Immature natural killer cell (primary cell): ENCODE results near the gene SLC22A1. TPM values are rescaled to one million over a fixed set of nuclear protein-coding genes. Genes with fewer than 3 reads are reported as not detected.
"Not testable (repeated sequence)": the region's sequence is repeated elsewhere in the genome, so short reads cannot be mapped to it uniquely, and the experiment has no call there.

Source experiments
- DNase-seq, 3 donors: peaks; one replicate each; pipeline ENCODE4 v3.0.0; 2022; ENCODE audit warnings: mixed read lengths in 1 of 3
- H3K27ac Mint-ChIP-seq, 6 donors: one replicate each; pipeline ENCODE4 v1.8.0; 2020; ENCODE audit warnings: mixed read lengths in 6 of 6, mild to moderate bottlenecking in 5 of 6, inconsistent platforms in 4 of 6, moderate library complexity in 3 of 6
- H3K27me3 Mint-ChIP-seq, 3 donors: one replicate each; pipeline ENCODE4 v1.8.0; 2020 to 2021; ENCODE audit warnings: low read depth in 3 of 3, mild to moderate bottlenecking in 3 of 3, mixed read lengths in 3 of 3, moderate library complexity in 3 of 3, inconsistent platforms in 1 of 3
- H3K36me3 Mint-ChIP-seq, 3 donors: one replicate each; pipeline ENCODE4 v1.8.0; 2020; ENCODE audit warnings: mixed read lengths in 3 of 3, inconsistent platforms in 2 of 3, mild to moderate bottlenecking in 2 of 3
- H3K4me1 Mint-ChIP-seq, 2 donors: one replicate each; pipeline ENCODE4 v1.8.0; 2020; ENCODE audit warnings: inconsistent platforms in 2 of 2, mild to moderate bottlenecking in 2 of 2, mixed read lengths in 2 of 2, moderate library complexity in 1 of 2
- H3K4me3 Mint-ChIP-seq, 5 donors: one replicate each; pipeline ENCODE4 v1.8.0; 2020; ENCODE audit warnings: mild to moderate bottlenecking in 5 of 5, mixed read lengths in 5 of 5, inconsistent platforms in 3 of 5, moderate library complexity in 3 of 5
- H3K9me3 Mint-ChIP-seq, 6 donors: one replicate each; pipeline ENCODE4 v1.8.0; 2020; ENCODE audit warnings: mild to moderate bottlenecking in 6 of 6, mixed read lengths in 6 of 6, inconsistent platforms in 4 of 6, moderate library complexity in 3 of 6
- polyA plus RNA-seq, 3 donors: library from polyadenylated mRNA; unstranded; fragments of 300-500 nt; fragmentation: Illumina TruSeq; gene quantifications; one replicate each; pipeline ENCODE4 v1.2.3, GENCODE V29; 2021

Gene SLC22A1
- polyA plus RNA-seq, 3 donors from 2014 or later = 0.44 to 2.1 TPM; not detected in 1

- H3K4me3 Mint-ChIP-seq = no peak overlapping the region
- DNase-seq = no peak
- peaks cover 19 to 35% of the 10 kb centered on the region in 2 donors for H3K4me1 Mint-ChIP-seq
- H3K36me3 Mint-ChIP-seq = peaks cover 25 to 80% (median 48%) of the 10 kb centered on the region in 3 donors
- peaks cover 3 to 13% (median 13%) of the 10 kb centered on the region in 3 donors for H3K27me3 Mint-ChIP-seq
- no peaks in the 10 kb centered on the region for H3K9me3 Mint-ChIP-seq
- H3K27ac Mint-ChIP-seq = peak overlapping the region in 4 of 6 donors; percentile 22 to 88 (median 62)
Observed at GRCh38 chr6:160086754-160087153, 34.9 kb upstream of the SLC22A1 start.

GRCh38 chr6:160088069-160088783 lies 33.4 kb upstream of the SLC22A1 start:
- peaks cover 19 to 32% of the 10 kb centered on the region in 2 donors for H3K4me1 Mint-ChIP-seq
- no peak for DNase-seq
- H3K4me3 Mint-ChIP-seq = no peak overlapping the region
- peaks cover 3 to 15% (median 10%) of the 10 kb centered on the region in 3 donors for H3K27me3 Mint-ChIP-seq
- peaks cover 23 to 78% (median 43%) of the 10 kb centered on the region in 3 donors for H3K36me3 Mint-ChIP-seq
- peak overlapping the region in 4 of 6 donors; percentile 57 to 81 (median 63) for H3K27ac Mint-ChIP-seq
- no peaks in the 10 kb centered on the region for H3K9me3 Mint-ChIP-seq

GRCh38 chr6:160088784-160089533 lies 32.7 kb upstream of the SLC22A1 start:
- no peak for DNase-seq
- peaks cover 19 to 29% of the 10 kb centered on the region in 2 donors for H3K4me1 Mint-ChIP-seq
- H3K27me3 Mint-ChIP-seq = peaks cover 3 to 16% (median 12%) of the 10 kb centered on the region in 3 donors
- H3K4me3 Mint-ChIP-seq = no peak overlapping the region
- H3K27ac Mint-ChIP-seq = peak overlapping the region in 1 of 6 donors; percentile 3
- peaks cover 24 to 77% (median 43%) of the 10 kb centered on the region in 3 donors for H3K36me3 Mint-ChIP-seq
- H3K9me3 Mint-ChIP-seq = no peaks in the 10 kb centered on the region

GRCh38 chr6:160089534-160089897 lies 32.1 kb upstream of the SLC22A1 start:
- H3K4me3 Mint-ChIP-seq = no peak overlapping the region
- peaks cover 3 to 16% (median 12%) of the 10 kb centered on the region in 3 donors for H3K27me3 Mint-ChIP-seq
- H3K9me3 Mint-ChIP-seq = no peaks in the 10 kb centered on the region
- H3K36me3 Mint-ChIP-seq = peaks cover 25 to 77% (median 43%) of the 10 kb centered on the region in 3 donors
- H3K4me1 Mint-ChIP-seq = peaks cover 19 to 26% of the 10 kb centered on the region in 2 donors
- H3K27ac Mint-ChIP-seq = peak overlapping the region in 1 of 6 donors; percentile 3
- DNase-seq = no peak

- not testable (repeated sequence) for DNase-seq, H3K9me3 Mint-ChIP-seq, H3K27ac Mint-ChIP-seq, H3K4me3 Mint-ChIP-seq
- H3K4me1 Mint-ChIP-seq = peaks cover 9 to 16% of the 10 kb centered on the region in 2 donors
- H3K36me3 Mint-ChIP-seq = peaks cover 18 to 75% (median 38%) of the 10 kb centered on the region in 3 donors
- H3K27me3 Mint-ChIP-seq = peaks cover 3 to 16% (median 14%) of the 10 kb centered on the region in 3 donors
Observed at GRCh38 chr6:160090442-160091239, 31.0 kb upstream of the SLC22A1 start.

GRCh38 chr6:160092176-160092575 lies 29.4 kb upstream of the SLC22A1 start:
- H3K4me1 Mint-ChIP-seq, H3K4me3 Mint-ChIP-seq, DNase-seq, H3K9me3 Mint-ChIP-seq: not testable (repeated sequence)
- Mint-ChIP-seq H3K27me3 (peaks cover 4 to 18% (median 13%) of the 10 kb centered on the region in 3 donors), H3K27ac (peak overlapping the region in 1 of 6 donors; percentile 65), H3K36me3 (peaks cover 21 to 74% (median 43%) of the 10 kb centered on the region in 3 donors)

GRCh38 chr6:160092602-160093001 lies 29.0 kb upstream of the SLC22A1 start:
- no peak overlapping the region for H3K4me3 Mint-ChIP-seq
- peak overlapping the region in 2 of 6 donors; percentile 61 to 65 for H3K27ac Mint-ChIP-seq
- H3K9me3 Mint-ChIP-seq = no peaks in the 10 kb centered on the region
- H3K4me1 Mint-ChIP-seq = peaks cover 0 to 5% of the 10 kb centered on the region in 2 donors
- peaks cover 3 to 18% (median 13%) of the 10 kb centered on the region in 3 donors for H3K27me3 Mint-ChIP-seq
- no peak for DNase-seq
- H3K36me3 Mint-ChIP-seq = peaks cover 21 to 76% (median 43%) of the 10 kb centered on the region in 3 donors

- DNase-seq = no peak
- H3K9me3 Mint-ChIP-seq = no peaks in the 10 kb centered on the region
- H3K36me3 Mint-ChIP-seq = peaks cover 18 to 78% (median 42%) of the 10 kb centered on the region in 3 donors
- H3K4me3 Mint-ChIP-seq = no peak overlapping the region
- H3K4me1 Mint-ChIP-seq = peaks cover 0 to 3% of the 10 kb centered on the region in 2 donors
- H3K27ac Mint-ChIP-seq = peak overlapping the region in 2 of 6 donors; percentile 31 to 56
- H3K27me3 Mint-ChIP-seq = peaks cover 3 to 17% (median 10%) of the 10 kb centered on the region in 3 donors
Observed at GRCh38 chr6:160093061-160093460, 28.6 kb upstream of the SLC22A1 start.

- Mint-ChIP-seq H3K27ac (peak overlapping the region in 4 of 6 donors; percentile 10 to 57 (median 40)), H3K4me3 (no peak overlapping the region), H3K9me3 (no peaks in the 10 kb centered on the region), H3K27me3 (peaks cover 3 to 15% (median 10%) of the 10 kb centered on the region in 3 donors), H3K36me3 (peaks cover 17 to 80% (median 45%) of the 10 kb centered on the region in 3 donors), H3K4me1 (peaks cover 2 to 3% of the 10 kb centered on the region in 2 donors)
- DNase-seq = no peak
Observed at GRCh38 chr6:160093946-160094345, 27.7 kb upstream of the SLC22A1 start.

- no peak for DNase-seq
- peak overlapping the region in 3 of 6 donors; percentile 47 to 57 (median 57) for H3K27ac Mint-ChIP-seq
- H3K9me3 Mint-ChIP-seq = no peaks in the 10 kb centered on the region
- H3K4me3 Mint-ChIP-seq = no peak overlapping the region
- H3K4me1 Mint-ChIP-seq = peaks cover 5 to 14% of the 10 kb centered on the region in 2 donors
- peaks cover 1 to 15% (median 10%) of the 10 kb centered on the region in 3 donors for H3K27me3 Mint-ChIP-seq
- H3K36me3 Mint-ChIP-seq = peaks cover 17 to 68% (median 33%) of the 10 kb centered on the region in 3 donors
Observed at GRCh38 chr6:160095146-160095845, 26.3 kb upstream of the SLC22A1 start.

GRCh38 chr6:160101277-160102205 lies 20.1 kb upstream of the SLC22A1 start:
- peak overlapping the region in 4 of 5 donors; percentile 3 to 30 (median 24) for H3K4me3 Mint-ChIP-seq

GRCh38 chr6:160102399-160102798 lies 19.2 kb upstream of the SLC22A1 start:
- Mint-ChIP-seq H3K27ac (peak overlapping the region in 4 of 6 donors; percentile 12 to 89 (median 31)), H3K27me3 (peaks cover 0 to 14% (median 6%) of the 10 kb centered on the region in 3 donors), H3K36me3 (peaks cover 21 to 55% (median 33%) of the 10 kb centered on the region in 3 donors), H3K4me3 (no peak overlapping the region), H3K9me3 (no peaks in the 10 kb centered on the region), H3K4me1 (peaks cover 25 to 37% of the 10 kb centered on the region in 2 donors)
- DNase-seq = no peak

More at GRCh38 chr6:160101277-160102205, 20.1 kb upstream of the SLC22A1 start:
- Mint-ChIP-seq H3K36me3 (peaks cover 21 to 58% (median 36%) of the 10 kb centered on the region in 3 donors), H3K4me1 (peaks cover 25 to 37% of the 10 kb centered on the region in 2 donors), H3K9me3 (no peaks in the 10 kb centered on the region), H3K27me3 (peaks cover 0 to 15% (median 6%) of the 10 kb centered on the region in 3 donors), H3K27ac (peak overlapping the region; percentile 18 to 89 (median 83))
- DNase-seq = no peak
